ENCODE results near the gene COL4A3.

COL4A3 gene

GRCh38 chr2:227204452-227204851 is 40.0 kb downstream of the COL4A3 start:
- H3K27me3 ChIP-seq (ENCODE audit: control insufficient read depth in 3 of 3, insufficient read depth in 3 of 3, low read depth in 1 of 3, low read length in 3 of 3), result peaks cover 0 to 4% (median 3%) of the 10 kb centered on the region in 3 experiments
- H2BK120ac ChIP-seq (ENCODE audit: low read depth, low read length), result no peak overlapping the region
- no peak overlapping the region for H2BK5ac ChIP-seq (ENCODE audit: low read length)
- no peak overlapping the region for H4K8ac ChIP-seq (ENCODE audit: low read depth, low read length)
- no peak overlapping the region for H3K14ac ChIP-seq (ENCODE audit: low read length)
- no peak overlapping the region for H4K91ac ChIP-seq (ENCODE audit: low read depth, low read length, poor library complexity)
- H3K79me1 ChIP-seq (ENCODE audit: low read depth, low read length), result no peaks in the 10 kb centered on the region
- peaks cover 0 to 5% of the 10 kb centered on the region in 2 donors for H3K4me1 ChIP-seq (ENCODE audit: control insufficient read depth in 2 of 2, insufficient read depth in 1 of 2, low read depth in 1 of 2, low read length in 2 of 2)
- H3K9ac ChIP-seq (ENCODE audit: low read depth, low read length, poor library complexity), result no peak overlapping the region
- no peaks in the 10 kb centered on the region for H3K36me3 ChIP-seq (replicated peaks in 1 of 2; ENCODE audit: control insufficient read depth in 2 of 2, insufficient read depth in 2 of 2, low read length in 2 of 2)
- no peak overlapping the region for H3K23ac ChIP-seq (ENCODE audit: low read depth, low read length, poor library complexity)
- no peak overlapping the region for H2BK12ac ChIP-seq (ENCODE audit: low read length)
- WGBS, 2 donors (ENCODE audit: extremely low coverage in 2 of 2, insufficient read length in 2 of 2, insufficient replicate concordance in 1 of 2), result no CpG with 5 or more reads among the region's 4 CpGs
- H3K4ac ChIP-seq (ENCODE audit: low read length), result no peak overlapping the region
- no peak overlapping the region for H3K4me2 ChIP-seq (ENCODE audit: insufficient read depth, low read length, poor library complexity, severe bottlenecking)
- H2AK5ac ChIP-seq (ENCODE audit: low read depth, low read length), result no peak overlapping the region
- H3K4me3 ChIP-seq (ENCODE audit: low read length in 2 of 2), result no peak overlapping the region
- no peak overlapping the region for H2AFZ ChIP-seq (ENCODE audit: low read length)
- no peaks in the 10 kb centered on the region for H3K9me3 ChIP-seq (replicated peaks in 1 of 2; ENCODE audit: control insufficient read depth in 2 of 2, insufficient read depth in 1 of 2, low read depth in 1 of 2, low read length in 2 of 2)
- H3K18ac ChIP-seq (ENCODE audit: low read length), result no peak overlapping the region
- DNase-seq (ENCODE audit: low spot score), result peak; percentile 63
- H2BK15ac ChIP-seq (ENCODE audit: low read length), result no peak overlapping the region
- no peak overlapping the region for H3K27ac ChIP-seq (replicated peaks; ENCODE audit: low read length)

GRCh38 chr2:227205701-227206100 is 41.3 kb downstream of the COL4A3 start:
- Histone ChIP-seq H3K27me3 (ENCODE audit: control insufficient read depth in 3 of 3, insufficient read depth in 3 of 3, low read depth in 1 of 3, low read length in 3 of 3) (peaks cover 0 to 4% (median 0%) of the 10 kb centered on the region in 3 experiments), H2AK5ac (ENCODE audit: low read depth, low read length) (no peak overlapping the region), H3K9ac (ENCODE audit: low read depth, low read length, poor library complexity) (no peak overlapping the region), H3K18ac (ENCODE audit: low read length) (no peak overlapping the region), H2BK5ac (ENCODE audit: low read length) (no peak overlapping the region), H3K4me1 (ENCODE audit: control insufficient read depth in 2 of 2, insufficient read depth in 1 of 2, low read depth in 1 of 2, low read length in 2 of 2) (peaks cover 0 to 3% of the 10 kb centered on the region in 2 donors), H3K4me2 (ENCODE audit: insufficient read depth, low read length, poor library complexity, severe bottlenecking) (no peak overlapping the region), H3K4me3 (ENCODE audit: low read length in 2 of 2) (no peak overlapping the region), H3K23ac (ENCODE audit: low read depth, low read length, poor library complexity) (no peak overlapping the region), H3K4ac (ENCODE audit: low read length) (no peak overlapping the region), H3K14ac (ENCODE audit: low read length) (no peak overlapping the region), H4K91ac (ENCODE audit: low read depth, low read length, poor library complexity) (no peak overlapping the region), H3K9me3 (replicated peaks in 1 of 2; ENCODE audit: control insufficient read depth in 2 of 2, insufficient read depth in 1 of 2, low read depth in 1 of 2, low read length in 2 of 2) (no peaks in the 10 kb centered on the region), H2AFZ (ENCODE audit: low read length) (no peak overlapping the region), H2BK15ac (ENCODE audit: low read length) (no peak overlapping the region), H3K79me1 (ENCODE audit: low read depth, low read length) (no peaks in the 10 kb centered on the region), H3K36me3 (replicated peaks in 1 of 2; ENCODE audit: control insufficient read depth in 2 of 2, insufficient read depth in 2 of 2, low read length in 2 of 2) (no peaks in the 10 kb centered on the region), H3K27ac (replicated peaks; ENCODE audit: low read length) (no peak overlapping the region), H2BK12ac (ENCODE audit: low read length) (no peak overlapping the region), H4K8ac (ENCODE audit: low read depth, low read length) (no peak overlapping the region), H2BK120ac (ENCODE audit: low read depth, low read length) (no peak overlapping the region)
- DNase-seq (ENCODE audit: low spot score), result no peak
- WGBS, 2 donors (ENCODE audit: extremely low coverage in 2 of 2, insufficient read length in 2 of 2, insufficient replicate concordance in 1 of 2), result 100% methylated on average over 1 of the region's 4 CpGs; no CpG with 5 or more reads in 1 of the 2 donors

GRCh38 chr2:227206406-227206805 is 42.0 kb downstream of the COL4A3 start:
- H2AK5ac ChIP-seq (ENCODE audit: low read depth, low read length), result no peak overlapping the region
- peaks cover 0 to 4% (median 0%) of the 10 kb centered on the region in 3 experiments for H3K27me3 ChIP-seq (ENCODE audit: control insufficient read depth in 3 of 3, insufficient read depth in 3 of 3, low read depth in 1 of 3, low read length in 3 of 3)
- H3K14ac ChIP-seq (ENCODE audit: low read length), result no peak overlapping the region
- H3K4me3 ChIP-seq (ENCODE audit: low read length in 2 of 2), result no peak overlapping the region
- peaks cover 0 to 3% of the 10 kb centered on the region in 2 donors for H3K4me1 ChIP-seq (ENCODE audit: control insufficient read depth in 2 of 2, insufficient read depth in 1 of 2, low read depth in 1 of 2, low read length in 2 of 2)
- no peak overlapping the region for H2AFZ ChIP-seq (ENCODE audit: low read length)
- no peaks in the 10 kb centered on the region for H3K9me3 ChIP-seq (replicated peaks in 1 of 2; ENCODE audit: control insufficient read depth in 2 of 2, insufficient read depth in 1 of 2, low read depth in 1 of 2, low read length in 2 of 2)
- H2BK12ac ChIP-seq (ENCODE audit: low read length), result no peak overlapping the region
- H3K27ac ChIP-seq (replicated peaks; ENCODE audit: low read length), result no peak overlapping the region
- no CpG with 5 or more reads among the region's 9 CpGs for WGBS, 2 donors (ENCODE audit: extremely low coverage in 2 of 2, insufficient read length in 2 of 2, insufficient replicate concordance in 1 of 2)
- no peak overlapping the region for H4K91ac ChIP-seq (ENCODE audit: low read depth, low read length, poor library complexity)
- no peaks in the 10 kb centered on the region for H3K79me1 ChIP-seq (ENCODE audit: low read depth, low read length)
- H3K9ac ChIP-seq (ENCODE audit: low read depth, low read length, poor library complexity), result no peak overlapping the region
- H3K4ac ChIP-seq (ENCODE audit: low read length), result no peak overlapping the region
- H3K18ac ChIP-seq (ENCODE audit: low read length), result no peak overlapping the region
- no peak overlapping the region for H2BK5ac ChIP-seq (ENCODE audit: low read length)
- no peak overlapping the region for H2BK120ac ChIP-seq (ENCODE audit: low read depth, low read length)
- no peak overlapping the region for H4K8ac ChIP-seq (ENCODE audit: low read depth, low read length)
- DNase-seq (ENCODE audit: low spot score), result no peak
- no peak overlapping the region for H3K4me2 ChIP-seq (ENCODE audit: insufficient read depth, low read length, poor library complexity, severe bottlenecking)
- no peak overlapping the region for H3K23ac ChIP-seq (ENCODE audit: low read depth, low read length, poor library complexity)
- H2BK15ac ChIP-seq (ENCODE audit: low read length), result no peak overlapping the region
- no peaks in the 10 kb centered on the region for H3K36me3 ChIP-seq (replicated peaks in 1 of 2; ENCODE audit: control insufficient read depth in 2 of 2, insufficient read depth in 2 of 2, low read length in 2 of 2)

DNA sequence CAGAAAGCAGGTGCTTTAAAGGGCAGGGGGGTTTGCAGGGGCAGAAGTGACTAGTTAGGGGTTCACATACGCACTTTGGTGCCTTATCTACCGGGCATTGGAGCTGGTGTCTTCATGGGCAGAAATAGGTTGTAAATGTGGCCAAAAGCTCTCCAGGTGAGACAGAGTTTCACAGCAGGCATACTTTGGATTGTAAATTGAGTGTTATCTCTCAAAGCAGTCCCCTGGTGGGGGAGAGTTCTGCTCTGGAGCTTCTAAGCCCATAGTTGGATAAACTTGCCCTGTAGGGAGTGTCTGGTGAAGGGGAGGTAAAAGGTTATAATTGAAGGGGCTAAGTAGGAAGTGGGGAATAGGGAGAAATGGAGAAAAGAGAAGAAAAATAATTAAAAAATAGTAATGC is 43.1 kb downstream of the COL4A3 start:
- Histone ChIP-seq H3K27me3 (ENCODE audit: control insufficient read depth in 3 of 3, insufficient read depth in 3 of 3, low read depth in 1 of 3, low read length in 3 of 3) (peaks cover 0 to 4% (median 0%) of the 10 kb centered on the region in 3 experiments), H3K4ac (ENCODE audit: low read length) (no peak overlapping the region), H3K36me3 (replicated peaks in 1 of 2; ENCODE audit: control insufficient read depth in 2 of 2, insufficient read depth in 2 of 2, low read length in 2 of 2) (no peaks in the 10 kb centered on the region)

More for the DNA sequence above, 43.1 kb downstream of the COL4A3 start:
- Histone ChIP-seq H2AFZ (ENCODE audit: low read length) (no peak overlapping the region), H3K4me2 (ENCODE audit: insufficient read depth, low read length, poor library complexity, severe bottlenecking) (no peak overlapping the region), H3K4me3 (ENCODE audit: low read length in 2 of 2) (no peak overlapping the region), H2BK5ac (ENCODE audit: low read length) (no peak overlapping the region), H2BK120ac (ENCODE audit: low read depth, low read length) (no peak overlapping the region), H3K9me3 (replicated peaks in 1 of 2; ENCODE audit: control insufficient read depth in 2 of 2, insufficient read depth in 1 of 2, low read depth in 1 of 2, low read length in 2 of 2) (no peaks in the 10 kb centered on the region), H3K9ac (ENCODE audit: low read depth, low read length, poor library complexity) (no peak overlapping the region), H3K4me1 (ENCODE audit: control insufficient read depth in 2 of 2, insufficient read depth in 1 of 2, low read depth in 1 of 2, low read length in 2 of 2) (peaks cover 0 to 3% of the 10 kb centered on the region in 2 donors), H3K79me1 (ENCODE audit: low read depth, low read length) (no peaks in the 10 kb centered on the region), H2BK12ac (ENCODE audit: low read length) (no peak overlapping the region), H4K8ac (ENCODE audit: low read depth, low read length) (no peak overlapping the region), H2BK15ac (ENCODE audit: low read length) (no peak overlapping the region), H3K23ac (ENCODE audit: low read depth, low read length, poor library complexity) (no peak overlapping the region), H3K14ac (ENCODE audit: low read length) (no peak overlapping the region), H3K27ac (replicated peaks; ENCODE audit: low read length) (no peak overlapping the region), H3K18ac (ENCODE audit: low read length) (no peak overlapping the region), H4K91ac (ENCODE audit: low read depth, low read length, poor library complexity) (no peak overlapping the region), H2AK5ac (ENCODE audit: low read depth, low read length) (no peak overlapping the region)
- no CpG with 5 or more reads among the region's 2 CpGs for WGBS, 2 donors (ENCODE audit: extremely low coverage in 2 of 2, insufficient read length in 2 of 2, insufficient replicate concordance in 1 of 2)
- DNase-seq (ENCODE audit: low spot score), result no peak
